D721Med (cell line): ENCODE data around the gene PRPSAP1.

Source experiments
- DNase-seq: peaks from one replicate; pipeline ENCODE4 v3.0.0; 2011; ENCODE audit warnings: low spot score; ENCODE audit not compliant: insufficient read length
- FAIRE-seq: peaks from 2 replicates; lab custom pipeline; 2011; peaks lifted over from hg19 to GRCh38; lab: Jason Lieb, UNC
- TF ChIP-seq, protein P1 (sequence below): IDR thresholded peaks from 2 replicates; pipeline ENCODE4 v1.5.1; 2012; ENCODE audit warnings: mild to moderate bottlenecking, control low read depth; ENCODE audit not compliant: insufficient read depth; ENCODE audit errors: missing control alignments

The PRPSAP1 gene

DNA sequence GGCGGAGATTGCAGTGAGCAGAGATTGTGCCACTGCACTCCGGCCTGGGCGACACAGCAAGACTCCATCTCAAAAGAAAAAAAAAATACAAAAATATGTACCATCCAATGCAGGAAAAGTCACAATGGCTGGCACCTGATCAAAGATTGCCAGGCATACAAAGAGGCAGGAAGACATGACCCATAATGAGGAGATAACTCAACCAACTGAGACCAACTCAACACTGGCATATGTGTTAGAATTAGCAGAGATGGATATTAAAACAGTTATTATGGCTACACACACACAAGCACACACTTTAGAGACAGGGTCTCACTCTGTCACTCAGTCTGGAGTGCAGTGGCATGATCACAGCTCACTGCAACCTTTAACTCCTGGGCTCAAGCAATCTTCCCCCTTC lies 56.3 kb downstream of the PRPSAP1 start:
- DNase-seq (no peak), FAIRE-seq (no peak)
- TF ChIP-seq, protein P1, sequence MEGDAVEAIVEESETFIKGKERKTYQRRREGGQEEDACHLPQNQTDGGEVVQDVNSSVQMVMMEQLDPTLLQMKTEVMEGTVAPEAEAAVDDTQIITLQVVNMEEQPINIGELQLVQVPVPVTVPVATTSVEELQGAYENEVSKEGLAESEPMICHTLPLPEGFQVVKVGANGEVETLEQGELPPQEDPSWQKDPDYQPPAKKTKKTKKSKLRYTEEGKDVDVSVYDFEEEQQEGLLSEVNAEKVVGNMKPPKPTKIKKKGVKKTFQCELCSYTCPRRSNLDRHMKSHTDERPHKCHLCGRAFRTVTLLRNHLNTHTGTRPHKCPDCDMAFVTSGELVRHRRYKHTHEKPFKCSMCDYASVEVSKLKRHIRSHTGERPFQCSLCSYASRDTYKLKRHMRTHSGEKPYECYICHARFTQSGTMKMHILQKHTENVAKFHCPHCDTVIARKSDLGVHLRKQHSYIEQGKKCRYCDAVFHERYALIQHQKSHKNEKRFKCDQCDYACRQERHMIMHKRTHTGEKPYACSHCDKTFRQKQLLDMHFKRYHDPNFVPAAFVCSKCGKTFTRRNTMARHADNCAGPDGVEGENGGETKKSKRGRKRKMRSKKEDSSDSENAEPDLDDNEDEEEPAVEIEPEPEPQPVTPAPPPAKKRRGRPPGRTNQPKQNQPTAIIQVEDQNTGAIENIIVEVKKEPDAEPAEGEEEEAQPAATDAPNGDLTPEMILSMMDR, result no peak

GRCh38 chr17:76296889-76297288 lies 56.8 kb downstream of the PRPSAP1 start:
- FAIRE-seq (no peak), DNase-seq (no peak)
- TF ChIP-seq, protein P1, result no peak

DNA sequence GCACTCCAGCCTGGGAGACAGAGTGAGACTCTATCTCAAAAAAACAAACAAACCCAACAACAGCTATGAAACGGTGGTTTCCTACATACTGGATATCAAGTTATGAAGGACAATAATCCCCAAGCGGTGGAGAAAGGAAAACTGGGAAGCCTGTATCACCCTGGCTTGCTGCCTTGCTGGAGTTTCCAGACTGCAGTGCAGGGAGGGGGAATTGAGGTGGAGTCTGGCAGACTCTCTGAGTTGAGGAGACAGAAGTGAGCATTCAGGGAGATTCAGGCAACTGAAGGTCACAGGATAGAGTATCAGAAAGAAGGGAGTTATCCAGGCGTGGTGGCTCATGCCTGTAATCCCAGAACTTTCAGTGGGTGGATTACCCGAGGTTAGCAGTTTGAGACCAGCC lies 57.5 kb downstream of the PRPSAP1 start:
- TF ChIP-seq, protein P1, result no peak
- DNase-seq (no peak), FAIRE-seq (no peak)

GRCh38 chr17:76293106-76293505 lies 60.6 kb downstream of the PRPSAP1 start:
- FAIRE-seq, result no peak
- TF ChIP-seq, protein P1, result no peak
- DNase-seq, result no peak

DNA sequence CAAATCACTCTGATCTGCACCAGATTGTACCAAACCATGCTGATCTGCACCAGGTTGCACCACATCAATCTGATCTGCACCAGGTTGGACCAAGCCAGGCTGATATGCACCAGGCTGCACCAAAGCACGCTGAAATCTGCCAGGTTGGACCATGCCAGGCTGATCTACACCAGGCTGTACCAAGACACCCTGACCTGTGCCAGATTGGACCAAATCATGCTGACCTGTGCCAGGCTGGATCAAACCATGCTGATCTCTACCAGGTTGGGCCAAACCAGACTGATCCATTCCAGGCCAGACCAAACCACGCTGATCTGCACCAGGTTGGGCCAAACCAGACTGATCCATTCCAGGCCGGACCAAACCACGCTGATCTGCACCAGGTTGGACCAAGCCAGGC lies 61.1 kb downstream of the PRPSAP1 start:
- no peak for FAIRE-seq
- DNase-seq, result no peak
- TF ChIP-seq, protein P1, result no peak

GRCh38 chr17:76281573-76282371 lies 71.9 kb downstream of the PRPSAP1 start:
- TF ChIP-seq, protein P1, result no peak
- FAIRE-seq (no peak), DNase-seq (no peak)

DNA sequence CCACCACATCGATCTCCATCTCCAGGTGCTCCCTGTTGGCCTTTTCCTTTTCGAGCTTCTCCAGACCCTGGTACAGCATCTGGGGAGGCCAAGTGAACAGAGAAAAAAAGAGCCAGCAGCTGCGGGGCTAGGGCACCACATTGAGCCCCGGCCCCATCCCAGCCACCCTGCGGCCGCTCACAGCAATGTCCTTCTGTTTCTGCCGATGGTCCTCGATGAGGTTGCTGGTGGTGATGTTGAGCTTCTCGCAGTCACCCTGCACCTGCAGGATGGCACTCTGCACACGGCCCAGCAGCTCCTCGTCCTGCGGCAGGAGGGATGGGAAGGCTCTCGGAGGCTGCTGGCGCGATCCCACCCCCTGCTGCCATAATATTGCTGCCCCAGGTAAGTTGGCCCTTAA lies 73.1 kb downstream of the PRPSAP1 start:
- FAIRE-seq, result no peak
- TF ChIP-seq, protein P1, result no peak
- DNase-seq, result no peak
